OCI-LY1 (cell line): ENCODE data around the gene FREM2.

Source experiments
- H2AFZ ChIP-seq: fragments of 200-600 bp; sonication (generic), shearing (Covaris generic); 2 replicates; pipeline ENCODE4 v1.6.0; 2014; ENCODE audit warnings: antibody characterized with exemption, mild to moderate bottlenecking, low read length
- H3F3A ChIP-seq: fragments of 200-600 bp; sonication (generic), shearing (Covaris generic); 2 replicates; pipeline ENCODE4 v1.6.0; 2014; ENCODE audit warnings: mild to moderate bottlenecking, antibody characterized with exemption, low read length, moderate library complexity; ENCODE audit not compliant: insufficient read depth
- H3K27ac ChIP-seq: fragments of 200-600 bp; sonication (generic); 2 replicates; pipeline ENCODE4 v1.5.1; 2014; ENCODE audit warnings: low read length, mixed run types, mild to moderate bottlenecking, low read depth; ENCODE audit not compliant: poor library complexity, severe bottlenecking
- H3K27me3 ChIP-seq: fragments of 200-600 bp; sonication (generic); 2 replicates; pipeline ENCODE4 v1.6.0; 2014; ENCODE audit warnings: antibody characterized with exemption, mild to moderate bottlenecking, low read length, moderate library complexity; ENCODE audit not compliant: insufficient read depth
- H3K36me3 ChIP-seq: fragments of 200-600 bp; sonication (generic); 2 replicates; pipeline ENCODE4 v1.6.1; 2014; ENCODE audit warnings: mild to moderate bottlenecking, antibody characterized with exemption, low read length, moderate library complexity, mixed read lengths; ENCODE audit not compliant: insufficient read depth
- H3K4me1 ChIP-seq: fragments of 200-600 bp; sonication (generic); 2 replicates; pipeline ENCODE4 v1.5.1; 2014; ENCODE audit warnings: mild to moderate bottlenecking, low read length, moderate library complexity; ENCODE audit not compliant: insufficient read depth, severe bottlenecking
- H3K4me2 ChIP-seq: fragments of 200-600 bp; sonication (generic), shearing (Covaris generic); 2 replicates; pipeline ENCODE4 v1.6.1; 2014; ENCODE audit warnings: low read length
- H3K4me3 ChIP-seq: fragments of 200-600 bp; sonication (generic); 2 replicates; pipeline ENCODE4 v1.5.1; 2014; ENCODE audit warnings: low read length, low read depth, mild to moderate bottlenecking, mixed read lengths; ENCODE audit not compliant: poor library complexity, severe bottlenecking
- H3K79me2 ChIP-seq: fragments of 200-600 bp; shearing (Covaris generic); 2 replicates; pipeline ENCODE4 v1.6.1; 2016; ENCODE audit warnings: mixed run types, low read length, mixed read lengths; ENCODE audit not compliant: insufficient read depth
- H3K9ac ChIP-seq: fragments of 200-600 bp; sonication (generic), shearing (Covaris generic); 2 replicates; pipeline ENCODE4 v1.6.1; 2014; ENCODE audit warnings: mild to moderate bottlenecking, low read length, mixed read lengths
- H3K9me2 ChIP-seq: fragments of 200-600 bp; sonication (generic), shearing (Covaris generic); 2 replicates; pipeline ENCODE4 v1.6.1; 2014; ENCODE audit warnings: low read depth, mild to moderate bottlenecking, low read length, mixed read lengths
- H3K9me3 ChIP-seq: fragments of 200-600 bp; shearing (Covaris generic); 2 replicates; pipeline ENCODE4 v1.6.1; 2014; ENCODE audit warnings: low read length, mixed read lengths
- H4K20me1 ChIP-seq: fragments of 200-600 bp; sonication (generic), shearing (Covaris generic); 2 replicates; pipeline ENCODE4 v1.6.0; 2016; ENCODE audit warnings: mild to moderate bottlenecking, low read length; ENCODE audit not compliant: insufficient read depth
- CTCF ChIP-seq: fragments of 200-600 bp; sonication (generic), shearing (Covaris generic); IDR thresholded peaks from 2 replicates; pipeline ENCODE4 v1.5.1; 2017; ENCODE audit warnings: mild to moderate bottlenecking, antibody characterized with exemption, low read length, moderate library complexity, mixed read lengths
- EZH2 ChIP-seq: fragments of 200-600 bp; sonication (generic), shearing (Covaris generic); IDR thresholded peaks from 2 replicates; pipeline ENCODE4 v1.8.0; 2017; ENCODE audit warnings: borderline replicate concordance, mixed run types, mild to moderate bottlenecking, antibody characterized with exemption, low read length, moderate library complexity, mixed read lengths

The FREM2 gene

GRCh38 chr13:38879278-38879677 lies 192.4 kb downstream of the FREM2 start:
- TF ChIP-seq CTCF (no peak), EZH2 (no peak)
- Histone ChIP-seq H3K36me3 (no peaks in the 10 kb centered on the region), H3K27me3 (no peaks in the 10 kb centered on the region), H3F3A (no peaks in the 10 kb centered on the region), H4K20me1 (no peaks in the 10 kb centered on the region), H3K9me3 (no peaks in the 10 kb centered on the region), H3K9ac (no peak overlapping the region), H3K9me2 (no peaks in the 10 kb centered on the region), H3K79me2 (no peaks in the 10 kb centered on the region), H3K4me2 (no peak overlapping the region), H2AFZ (no peak overlapping the region), H3K4me1 (no peaks in the 10 kb centered on the region), H3K4me3 (no peak overlapping the region), H3K27ac (no peak overlapping the region)

- Histone ChIP-seq H3K4me2 (no peak overlapping the region), H3K27me3 (no peaks in the 10 kb centered on the region), H3K36me3 (no peaks in the 10 kb centered on the region), H3K79me2 (no peaks in the 10 kb centered on the region), H3K9me2 (no peaks in the 10 kb centered on the region), H3K9me3 (no peaks in the 10 kb centered on the region), H3K9ac (no peak overlapping the region), H3K4me1 (no peaks in the 10 kb centered on the region), H4K20me1 (no peaks in the 10 kb centered on the region), H3F3A (no peaks in the 10 kb centered on the region), H2AFZ (no peak overlapping the region), H3K4me3 (no peak overlapping the region), H3K27ac (no peak overlapping the region)
- TF ChIP-seq CTCF (no peak), EZH2 (no peak)
These were observed 192.9 kb downstream of the FREM2 start for GRCh38 chr13:38879786-38880185.

GRCh38 chr13:38880397-38880796 lies 193.5 kb downstream of the FREM2 start:
- Histone ChIP-seq H3K4me1 (no peaks in the 10 kb centered on the region), H3F3A (no peaks in the 10 kb centered on the region), H3K9me3 (no peaks in the 10 kb centered on the region), H3K79me2 (no peaks in the 10 kb centered on the region), H3K4me3 (no peak overlapping the region), H3K4me2 (no peak overlapping the region), H3K27ac (no peak overlapping the region), H3K36me3 (no peaks in the 10 kb centered on the region), H2AFZ (no peak overlapping the region), H3K27me3 (no peaks in the 10 kb centered on the region), H4K20me1 (no peaks in the 10 kb centered on the region), H3K9me2 (no peaks in the 10 kb centered on the region), H3K9ac (no peak overlapping the region)
- TF ChIP-seq EZH2 (no peak), CTCF (no peak)
